Mucosa of gallbladder (tissue), 1 donor: Measurements from ENCODE around the gene PMM2. TPM values are rescaled to one million over a fixed set of nuclear protein-coding genes. Genes with fewer than 3 reads are reported as not detected.
"Not testable (repeated sequence)": the region's sequence is repeated elsewhere in the genome, so short reads cannot be mapped to it uniquely, and the experiment has no call there.

Source experiments
- DNase-seq: peaks from one replicate; pipeline ENCODE4 v3.0.0-alpha.2; 2020; ENCODE audit warnings: low spot score
- total RNA-seq: library from RNA; stranded (reverse); gene quantifications from one replicate; pipeline ENCODE4 v1.2.1, GENCODE V29; 2021
- donor health status: DM: no; HTN: no; CAD: no.

The PMM2 gene
- total RNA-seq, 1 donor from 2014 or later, result 33.2 TPM

- no peak for DNase-seq
Observed at GRCh38 chr16:8867216-8867931, 69.7 kb downstream of the PMM2 start.

GRCh38 chr16:8867932-8868415 is 70.3 kb downstream of the PMM2 start:
- DNase-seq, result no peak

GRCh38 chr16:8868416-8869211 is 71.0 kb downstream of the PMM2 start, which contains the start of gene CARHSP1:
Gene CARHSP1, minus strand, starts transcription at chr16:8869006. Its CDS starts 9,678 bp downstream, at chr16:8859328.
- DNase-seq, result peak; percentile 74

GRCh38 chr16:8869212-8869987 is 71.8 kb downstream of the PMM2 start:
- DNase-seq, result no peak

- not testable (repeated sequence) for DNase-seq
Observed at GRCh38 chr16:8869988-8870241, 72.3 kb downstream of the PMM2 start.

GRCh38 chr16:8872071-8872470 is 74.4 kb downstream of the PMM2 start:
- no peak for DNase-seq

GRCh38 chr16:8872967-8873865 is 75.6 kb downstream of the PMM2 start:
- no peak for DNase-seq

- DNase-seq, result not testable (repeated sequence)
Observed at GRCh38 chr16:8873866-8874195, 76.2 kb downstream of the PMM2 start.

- DNase-seq, result no peak
Observed at GRCh38 chr16:8874388-8874787, 76.7 kb downstream of the PMM2 start.

GRCh38 chr16:8875317-8875716 is 77.7 kb downstream of the PMM2 start:
- DNase-seq, result not testable (repeated sequence)

GRCh38 chr16:8877894-8878522 is 80.4 kb downstream of the PMM2 start:
- no peak for DNase-seq

GRCh38 chr16:8878523-8878911 is 80.9 kb downstream of the PMM2 start:
- no peak for DNase-seq

- no peak for DNase-seq
Observed at GRCh38 chr16:8880839-8881510, 83.3 kb downstream of the PMM2 start.

- DNase-seq, result no peak
Observed at GRCh38 chr16:8882041-8882617, 84.5 kb downstream of the PMM2 start, which contains the start of gene LITAFD. Gene LITAFD, plus strand, starts transcription at chr16:8882351. Its CDS starts 2,005 bp downstream, at chr16:8884356.

- no peak for DNase-seq
Observed at GRCh38 chr16:8882725-8883377, 85.2 kb downstream of the PMM2 start.

- DNase-seq, result no peak
Observed at GRCh38 chr16:8885674-8886592, 88.3 kb downstream of the PMM2 start.

- no peak for DNase-seq
Observed at GRCh38 chr16:8886593-8887430, 89.2 kb downstream of the PMM2 start.
